Activated CD4-positive, alpha-beta T cell treated with anti-CD3 and anti-CD28 coated beads, Interleukin-10, Interleukin-2, amounts not matched to agents 100 ng/mL and 50 ng/mL, durations not matched to agents 16 hours and 8 hours (primary cell): ENCODE measurements around the gene PTPRG.

Experiments
- DNase-seq: peaks from one replicate; pipeline ENCODE4 v3.0.0-alpha.2; 2020

Gene PTPRG

DNA sequence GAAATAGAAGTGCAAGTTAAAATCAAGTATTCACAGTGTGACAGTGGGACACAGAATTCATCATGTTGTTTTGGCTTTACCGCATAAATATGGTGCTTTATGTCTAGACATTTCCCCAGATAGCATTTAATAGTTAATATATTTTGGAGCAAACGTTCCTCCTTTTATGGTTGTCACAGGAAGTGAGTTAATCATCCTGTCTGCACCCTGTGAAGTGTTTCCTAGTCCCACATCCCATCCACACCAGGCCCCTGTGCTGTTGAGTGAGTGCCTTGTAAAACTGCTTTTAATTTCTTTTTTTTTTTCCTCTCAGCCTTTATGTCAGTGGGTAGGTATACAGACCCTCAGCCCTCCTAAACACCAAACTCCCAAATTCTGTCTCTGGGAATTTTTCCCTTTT is 418.3 kb downstream of the PTPRG start:
- no peak for DNase-seq

GRCh38 chr3:61980041-61980440 is 418.7 kb downstream of the PTPRG start:
- no peak for DNase-seq

GRCh38 chr3:61981060-61981459 is 419.7 kb downstream of the PTPRG start:
- no peak for DNase-seq

DNA sequence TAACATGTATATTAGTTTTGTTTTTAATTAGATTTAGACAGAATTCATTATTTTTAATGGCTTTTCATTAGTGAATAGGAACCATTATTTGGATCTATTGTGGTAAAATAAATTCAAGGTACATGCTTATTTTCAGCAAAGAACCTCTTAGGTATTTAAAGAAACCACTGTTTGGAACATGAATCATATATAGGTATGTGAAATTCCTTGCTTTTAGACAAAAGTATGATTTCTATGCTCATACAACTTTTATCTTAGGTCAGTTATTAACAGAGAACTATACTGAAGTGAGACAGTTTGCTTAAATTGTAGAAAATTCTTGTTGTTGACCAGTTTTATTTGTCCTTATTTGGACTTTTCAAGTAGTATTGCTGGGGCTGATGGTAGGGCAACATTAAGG is 422.1 kb downstream of the PTPRG start:
- DNase-seq = no peak

GRCh38 chr3:61985020-61985419 is 423.6 kb downstream of the PTPRG start:
- DNase-seq = no peak

GRCh38 chr3:61986473-61986872 is 425.1 kb downstream of the PTPRG start:
- DNase-seq = no peak

- no peak for DNase-seq
Measured at GRCh38 chr3:61989681-61990080, 428.3 kb downstream of the PTPRG start.

DNA sequence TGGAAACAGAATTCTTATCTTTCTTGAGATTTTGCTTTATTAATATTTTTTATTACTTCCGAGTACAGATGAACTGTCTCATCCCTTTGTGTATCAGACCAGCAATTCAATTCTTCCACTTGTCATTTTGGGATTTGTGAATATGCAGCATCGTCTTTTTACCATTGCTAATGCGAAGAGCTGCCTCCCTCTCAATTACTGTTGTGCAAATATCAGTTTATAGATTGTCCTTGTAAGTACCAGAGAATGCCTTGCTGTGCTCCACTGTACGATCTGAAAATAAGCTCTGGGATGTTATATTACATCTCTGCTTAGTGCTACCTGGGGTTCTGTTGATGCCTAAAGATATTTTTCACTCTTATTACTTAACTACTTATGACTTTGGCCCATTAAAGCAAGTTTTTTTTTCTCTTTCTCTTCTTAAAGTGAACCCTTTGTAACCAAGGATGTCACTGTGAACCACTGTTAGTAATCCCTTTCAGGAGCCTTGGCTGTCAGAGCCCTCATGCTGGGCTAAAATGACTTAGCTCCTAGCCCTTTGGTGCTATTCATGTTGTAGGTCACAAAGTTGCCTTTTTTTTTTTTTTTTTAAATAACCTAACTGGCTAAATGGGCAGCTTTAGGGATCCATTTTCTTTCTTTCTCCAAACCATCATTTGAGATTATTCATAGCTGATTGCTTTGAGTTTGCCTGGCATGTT is 429.1 kb downstream of the PTPRG start:
- DNase-seq = no peak

DNA sequence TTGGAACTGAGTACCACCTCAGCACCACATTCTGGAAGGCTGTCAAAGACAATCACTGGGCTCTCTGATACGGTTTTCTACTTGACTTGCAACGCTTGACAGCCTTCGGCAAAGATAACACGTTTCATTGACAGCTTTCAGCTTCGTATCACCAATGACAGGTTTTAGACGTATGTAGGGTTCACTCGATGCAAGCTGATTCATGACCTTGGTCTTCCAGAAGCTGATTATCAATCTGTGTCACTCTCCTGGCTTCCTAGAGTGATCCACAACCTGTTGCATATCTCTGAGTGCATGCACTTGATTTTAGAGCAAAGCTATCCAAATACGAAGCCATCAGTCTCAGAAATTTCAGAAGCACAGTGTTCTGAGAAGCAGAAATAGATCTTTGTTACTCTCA is 430.3 kb downstream of the PTPRG start:
- DNase-seq = no peak

DNA sequence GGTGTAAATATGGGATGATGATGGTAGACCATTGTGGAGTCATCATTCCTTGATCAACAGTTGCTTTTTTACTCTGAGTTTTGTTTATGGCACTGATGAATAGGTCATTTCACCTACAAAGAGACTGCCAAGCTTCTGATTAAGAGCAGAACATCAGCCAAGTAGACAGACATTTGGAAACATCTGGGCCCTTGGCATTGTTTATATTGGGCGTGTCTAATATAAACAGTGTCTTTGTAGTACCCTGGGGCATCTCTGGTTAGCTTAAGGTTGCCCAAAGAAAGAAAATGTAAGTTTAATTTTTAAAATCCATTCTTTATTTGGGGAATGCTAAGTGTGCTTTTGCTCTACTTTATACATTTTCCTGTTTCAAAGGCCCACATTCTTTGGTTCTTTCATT is 435.0 kb downstream of the PTPRG start:
- no peak for DNase-seq

DNA sequence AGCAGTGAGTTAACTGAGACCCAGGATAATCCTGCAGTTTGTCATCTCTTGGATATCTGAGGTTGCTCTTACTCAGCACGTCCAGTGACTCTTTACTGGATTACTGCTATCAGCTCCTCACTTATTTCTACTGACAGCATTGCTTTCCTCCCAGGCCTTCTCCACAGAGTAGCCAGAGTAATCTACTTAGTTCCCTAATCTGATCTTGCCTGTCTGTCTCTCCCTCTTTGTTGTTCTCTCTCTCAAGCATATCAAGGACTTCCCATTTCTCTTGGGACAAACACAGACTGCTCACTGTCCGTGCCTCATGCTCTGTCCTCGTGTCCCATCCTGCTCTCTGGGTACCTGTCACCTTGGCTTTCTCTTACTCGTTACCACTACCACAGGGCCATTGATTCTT is 435.7 kb downstream of the PTPRG start:
- no peak for DNase-seq

GRCh38 chr3:62003835-62004234 is 442.5 kb downstream of the PTPRG start:
- no peak for DNase-seq

- DNase-seq = no peak
Measured at GRCh38 chr3:62007036-62007435, 445.7 kb downstream of the PTPRG start.

DNA sequence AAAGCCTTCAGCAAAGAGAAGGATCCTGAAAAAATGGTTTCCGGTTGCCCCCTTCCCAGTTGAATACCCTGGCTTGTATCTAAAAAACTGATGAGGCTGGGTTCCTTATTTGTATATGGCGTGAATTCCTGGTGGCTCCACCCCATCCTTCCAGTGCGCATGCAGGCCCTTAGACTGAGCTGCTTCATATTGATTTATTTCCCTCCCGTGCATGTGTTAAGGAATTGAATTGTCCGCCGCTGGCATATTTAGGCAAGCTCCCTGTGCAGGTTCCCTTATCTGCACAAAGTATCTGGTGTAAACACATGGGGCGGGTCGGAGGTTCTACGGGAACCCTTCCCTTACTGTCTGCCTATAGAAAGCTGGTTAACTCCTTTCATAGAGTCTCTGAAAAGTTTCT is 449.6 kb downstream of the PTPRG start:
- no peak for DNase-seq

- DNase-seq = no peak
Measured at GRCh38 chr3:62011666-62012065, 450.3 kb downstream of the PTPRG start.

GRCh38 chr3:62013951-62014350 is 452.6 kb downstream of the PTPRG start:
- no peak for DNase-seq

DNA sequence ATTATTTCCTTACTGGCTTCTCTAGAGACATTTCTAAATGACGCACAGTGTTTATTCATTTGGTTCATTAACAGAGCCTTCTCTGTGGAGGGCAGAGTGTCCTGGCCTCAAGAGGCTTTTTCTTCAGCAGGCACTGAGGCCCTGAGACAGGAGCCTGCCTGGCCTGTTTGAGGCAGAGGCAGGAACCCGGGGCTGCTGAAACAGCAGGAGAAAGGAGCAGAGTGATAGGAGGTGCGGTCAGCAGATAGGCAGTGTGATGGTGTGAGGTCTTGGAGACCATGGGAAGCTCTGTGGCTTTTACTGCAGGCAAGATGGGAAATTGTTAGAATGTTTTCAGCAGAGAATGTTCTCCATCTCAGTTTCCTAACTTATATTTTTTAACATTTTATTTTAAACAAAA is 453.7 kb downstream of the PTPRG start:
- no peak for DNase-seq

DNA sequence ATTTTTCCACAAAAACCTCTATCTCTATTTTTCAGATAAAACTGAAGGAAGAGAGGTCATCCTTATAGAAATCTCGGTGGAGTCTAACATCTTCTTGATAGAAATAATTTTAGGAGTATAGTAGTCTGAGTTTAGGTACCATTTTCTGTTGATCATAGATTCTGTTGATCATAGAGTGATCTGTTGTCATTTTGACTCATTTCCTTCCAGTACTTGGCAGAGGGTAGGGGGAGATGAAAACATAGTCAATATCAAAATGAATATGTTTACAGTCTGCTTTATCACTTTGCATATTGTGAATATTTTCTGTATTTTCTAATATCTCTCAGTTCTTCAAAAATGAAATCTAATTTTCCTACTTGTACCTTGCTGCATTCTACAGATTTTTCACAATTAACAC is 458.5 kb downstream of the PTPRG start:
- DNase-seq = no peak

DNA sequence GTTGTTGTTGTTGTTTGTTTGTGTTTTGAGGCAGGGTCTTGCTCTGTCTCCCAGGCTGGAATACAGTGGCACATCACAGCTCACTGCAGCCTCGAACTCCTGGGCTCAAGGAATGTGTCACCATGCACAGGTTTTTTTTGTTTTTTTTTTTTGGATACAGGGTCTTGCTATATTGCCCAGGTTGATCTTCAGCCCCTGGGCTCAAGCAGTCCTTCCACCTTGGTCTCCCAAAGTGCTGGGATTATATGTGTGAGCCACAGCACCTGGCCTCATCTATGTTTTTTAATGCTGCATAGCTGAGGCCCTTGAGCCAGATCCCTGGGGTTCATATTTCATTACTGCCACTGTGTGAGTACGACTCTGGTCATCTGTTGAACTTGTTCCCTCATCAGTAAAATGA is 459.3 kb downstream of the PTPRG start:
- DNase-seq = no peak

GRCh38 chr3:62022312-62022711 is 460.9 kb downstream of the PTPRG start:
- DNase-seq = no peak

- no peak for DNase-seq
Measured at GRCh38 chr3:62024882-62025281, 463.5 kb downstream of the PTPRG start.

DNA sequence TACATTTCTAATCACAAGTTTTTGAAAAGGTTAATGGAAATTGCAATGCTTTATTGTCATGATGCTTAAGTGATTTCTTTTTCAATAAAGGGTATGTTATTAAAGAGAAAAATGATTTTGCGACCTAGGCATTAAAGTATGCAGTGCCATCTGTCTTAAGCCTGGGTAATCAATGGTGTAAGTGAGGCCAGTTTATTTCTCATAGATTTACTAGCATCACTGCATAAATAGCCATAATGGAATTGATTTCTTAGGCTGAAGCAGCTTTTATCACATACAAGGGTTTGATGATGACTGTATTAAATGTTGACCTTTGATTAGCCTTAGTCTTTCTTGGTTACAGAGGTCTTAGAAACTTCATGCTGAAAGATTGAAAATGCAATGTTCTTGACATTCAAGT is 464.5 kb downstream of the PTPRG start:
- no peak for DNase-seq

DNA sequence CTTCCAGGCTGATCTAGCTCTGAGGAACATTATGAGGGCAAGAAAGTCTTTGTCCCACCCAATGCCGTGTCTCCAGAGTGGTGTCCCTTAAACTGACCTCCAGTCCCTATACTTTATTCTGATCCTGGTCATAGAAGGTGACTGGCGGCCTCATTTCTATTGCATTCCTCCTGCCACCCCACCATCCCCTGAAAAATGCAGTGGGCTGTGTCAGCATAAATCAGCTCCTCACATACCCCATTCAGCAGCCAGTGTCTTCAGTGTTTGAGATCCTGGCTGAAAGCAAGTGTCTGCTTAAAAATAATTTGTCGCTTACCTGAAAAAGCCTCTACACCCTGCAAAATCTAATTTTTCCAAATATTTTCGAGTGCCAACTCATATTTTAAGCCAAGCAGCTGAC is 465.9 kb downstream of the PTPRG start:
- DNase-seq = no peak

- DNase-seq = no peak
Measured at GRCh38 chr3:62027796-62028195, 466.4 kb downstream of the PTPRG start.

- no peak for DNase-seq
Measured at GRCh38 chr3:62028236-62028635, 466.9 kb downstream of the PTPRG start.

DNA sequence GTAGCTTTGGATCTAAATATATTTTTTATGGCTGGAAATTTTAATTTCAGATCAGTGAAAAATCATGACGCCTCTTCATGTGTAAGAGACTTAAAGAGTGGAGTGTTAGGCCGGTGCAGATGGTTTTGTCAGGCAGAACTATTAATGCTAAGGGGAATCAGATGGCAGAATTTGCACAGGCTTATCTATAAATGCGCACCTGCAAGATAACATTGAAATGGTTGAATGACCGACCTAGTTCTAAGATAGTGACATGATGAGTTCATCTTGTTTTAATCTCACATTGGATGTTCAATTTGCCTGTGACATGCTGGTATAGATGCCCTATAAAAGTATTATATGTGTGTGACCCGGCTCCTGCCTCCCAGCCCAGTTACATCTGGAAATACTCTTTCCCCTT is 471.4 kb downstream of the PTPRG start:
- no peak for DNase-seq
